ENCODE measurements around the gene LILRA5. TPM values are rescaled to one million over a fixed set of nuclear protein-coding genes. Genes with fewer than 3 reads are reported as not detected.
A peak's percentile ranks its signal among the peaks of the same experiment; 100 is the strongest.
"Not testable (repeated sequence)": the region's sequence is repeated elsewhere in the genome, so short reads cannot be mapped to it uniquely, and the experiment has no call there.

LILRA5 gene
- total RNA-seq: not detected

DNA sequence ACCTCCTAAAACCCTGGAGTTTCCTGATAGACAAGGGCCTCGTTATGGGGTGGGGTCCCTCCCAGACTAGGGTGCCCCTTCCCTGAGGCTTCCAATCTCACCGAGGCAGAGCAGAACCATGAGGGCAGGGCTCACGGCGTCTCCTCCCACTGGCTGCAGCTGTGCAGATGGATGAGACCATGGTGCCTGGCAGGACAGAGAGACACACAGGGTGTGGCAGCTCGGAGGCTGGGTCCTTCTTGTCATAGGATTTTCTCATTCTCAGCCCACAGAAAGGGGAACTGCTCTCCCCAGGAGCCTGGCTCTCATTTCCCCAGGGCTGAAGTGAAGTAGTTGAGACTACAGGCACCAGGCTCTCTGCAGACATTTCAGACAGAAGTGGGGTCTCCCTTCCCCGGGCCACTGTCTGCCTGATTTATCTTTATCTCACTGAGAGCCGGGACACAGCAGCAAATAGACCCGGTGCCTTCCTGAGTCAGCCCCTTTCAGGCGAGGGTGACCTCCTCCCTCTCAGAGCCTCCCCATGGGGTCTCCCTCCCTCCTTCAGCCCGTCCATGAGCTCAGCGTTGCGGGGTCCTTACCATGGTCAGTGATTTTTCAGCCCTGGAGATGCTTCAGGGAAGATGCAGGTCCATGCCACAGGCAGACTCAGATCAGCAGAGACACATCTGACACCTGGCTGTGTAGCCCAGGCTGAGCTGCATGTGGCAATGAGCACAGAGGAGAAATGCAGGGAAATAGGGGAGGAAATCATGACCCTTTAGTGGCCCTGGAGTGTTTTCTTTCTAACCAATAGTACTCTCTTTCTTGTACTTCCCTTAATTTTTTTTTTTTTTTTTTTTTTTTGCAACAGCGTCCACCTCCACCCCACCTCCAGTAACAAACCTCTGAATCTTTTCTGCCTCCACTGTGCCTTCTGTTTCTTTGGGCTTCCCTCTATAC is at the start of gene LILRA5:
TSS of gene LILRA5 (minus strand) at position 731 of the 942 bp plus-strand sequence. CDS start at position 584, 147 bp downstream.
- ChIA-PET CTCF (no interaction called here), POLR2A (no interaction called here)
- Mint-ChIP-seq H3K27ac (no peak within 1 kb of the TSS), H3K9me3 (no peaks in the 10 kb centered on the region), H3K4me3 (no peak within 1 kb of the TSS), H3K27me3 (peaks cover 23% of the 10 kb centered on the region), H3K36me3 (ENCODE audit: low read depth) (no peaks in the 10 kb centered on the region), H3K4me1 (peaks cover 6% of the 10 kb centered on the region)
- no peak for DNase-seq

DNA sequence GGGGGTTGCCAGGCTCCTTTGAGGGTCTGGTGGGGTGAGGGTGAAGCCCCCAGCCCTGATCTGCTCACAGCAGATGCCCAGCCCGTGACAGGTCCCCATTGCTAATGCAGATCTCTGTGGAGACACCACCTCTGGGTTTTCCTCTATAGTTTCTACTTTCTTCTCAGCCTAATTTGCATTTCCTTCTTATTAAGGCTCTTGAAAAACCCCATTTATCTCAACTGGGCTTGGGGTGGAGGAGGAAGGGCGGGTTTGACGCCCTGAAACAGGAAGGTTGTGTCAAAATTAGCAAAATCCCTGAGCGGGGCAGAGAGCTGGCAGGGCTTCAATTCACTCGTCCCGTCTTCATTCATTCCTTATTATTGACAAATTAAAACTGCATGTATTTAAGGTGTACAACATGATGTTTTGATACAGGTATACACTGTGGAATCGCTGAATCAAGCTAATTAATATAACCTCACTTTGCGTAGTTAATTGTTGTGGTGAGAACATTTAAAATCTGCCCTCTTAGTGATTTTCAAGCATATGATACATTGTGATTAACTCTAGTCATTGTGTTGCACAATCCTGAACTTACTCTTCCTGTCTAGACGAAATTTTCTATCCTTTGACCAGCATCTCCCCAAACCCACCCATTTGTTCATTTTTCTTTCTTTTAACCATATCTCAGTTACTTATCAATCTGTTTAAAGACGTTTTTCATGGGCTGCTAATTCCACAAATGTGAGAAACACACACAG is 48.9 kb upstream of the LILRA5 start:
- CTCF ChIA-PET, POLR2A ChIA-PET, H3K9me3 Mint-ChIP-seq, H3K27me3 Mint-ChIP-seq, DNase-seq: not testable (repeated sequence)
- Mint-ChIP-seq H3K4me3 (peak overlapping the region; percentile 91), H3K4me1 (peaks cover 54% of the 10 kb centered on the region), H3K27ac (peak overlapping the region; percentile 93), H3K36me3 (ENCODE audit: low read depth) (peaks cover 32% of the 10 kb centered on the region)

DNA sequence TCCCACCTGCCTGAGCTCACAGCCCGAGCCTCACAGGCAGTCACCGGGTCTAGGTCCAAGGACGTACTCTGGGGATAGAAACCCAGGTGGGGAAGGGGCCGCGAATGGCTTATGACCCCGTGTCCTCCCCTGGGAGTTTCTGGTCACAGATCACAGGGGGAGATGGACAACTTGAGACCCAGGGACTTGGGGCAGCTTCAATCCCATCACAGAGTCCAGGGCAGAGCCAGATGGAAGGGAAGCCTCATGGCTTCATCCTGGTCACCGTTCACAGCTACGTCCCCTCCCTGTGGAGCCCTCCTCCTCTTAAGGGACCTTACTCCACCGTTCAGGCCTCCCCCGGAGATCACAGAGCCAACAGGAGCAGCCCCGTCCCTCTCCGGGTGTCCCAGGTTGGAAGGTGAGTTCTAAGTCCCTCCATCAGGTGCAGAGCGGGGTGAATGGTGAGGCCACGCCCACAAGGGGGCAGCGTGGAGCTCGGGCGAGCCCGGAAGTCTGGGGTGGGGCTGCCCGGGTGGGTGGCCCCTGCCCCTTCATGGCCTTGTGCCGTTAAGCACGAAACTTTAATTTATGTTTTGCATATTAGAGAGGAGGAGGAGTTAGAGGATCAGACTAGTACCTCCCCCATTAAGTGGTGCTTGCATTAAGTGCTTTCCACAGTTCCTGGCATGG is 46.3 kb upstream of the LILRA5 start:
- CTCF ChIA-PET, H3K27ac Mint-ChIP-seq, H3K9me3 Mint-ChIP-seq, H3K4me3 Mint-ChIP-seq, POLR2A ChIA-PET, H3K27me3 Mint-ChIP-seq: not testable (repeated sequence)
- DNase-seq: peak; percentile 72
- peaks cover 39% of the 10 kb centered on the region for H3K4me1 Mint-ChIP-seq
- H3K36me3 Mint-ChIP-seq (ENCODE audit: low read depth): peaks cover 26% of the 10 kb centered on the region

DNA sequence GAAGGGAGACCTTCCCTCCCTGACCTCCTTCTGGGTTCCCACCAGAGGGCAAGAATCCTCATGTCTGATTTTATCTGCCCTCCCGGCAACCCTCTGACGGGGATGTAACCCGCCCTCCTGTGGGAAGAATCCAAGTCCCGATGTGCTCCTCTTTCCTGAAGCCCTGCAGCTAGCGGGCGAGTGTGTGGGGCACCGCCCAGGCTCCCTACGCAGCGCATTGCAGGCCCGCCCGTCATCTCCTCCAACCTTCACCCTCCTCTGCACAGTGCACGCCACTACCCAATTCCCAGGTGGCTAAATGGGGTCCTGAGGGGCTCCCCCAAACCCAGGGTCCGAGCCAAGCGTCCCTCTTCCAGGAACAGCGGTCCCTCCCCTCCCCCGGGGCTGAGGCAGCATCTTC is 44.4 kb upstream of the LILRA5 start:
- Mint-ChIP-seq H3K4me3 (no peak overlapping the region), H3K9me3 (no peaks in the 10 kb centered on the region), H3K27me3 (peaks cover 3% of the 10 kb centered on the region), H3K27ac (no peak overlapping the region), H3K4me1 (peaks cover 24% of the 10 kb centered on the region), H3K36me3 (ENCODE audit: low read depth) (peaks cover 20% of the 10 kb centered on the region)
- ChIA-PET POLR2A (no interaction called here), CTCF (no interaction called here)
- DNase-seq: no peak

DNA sequence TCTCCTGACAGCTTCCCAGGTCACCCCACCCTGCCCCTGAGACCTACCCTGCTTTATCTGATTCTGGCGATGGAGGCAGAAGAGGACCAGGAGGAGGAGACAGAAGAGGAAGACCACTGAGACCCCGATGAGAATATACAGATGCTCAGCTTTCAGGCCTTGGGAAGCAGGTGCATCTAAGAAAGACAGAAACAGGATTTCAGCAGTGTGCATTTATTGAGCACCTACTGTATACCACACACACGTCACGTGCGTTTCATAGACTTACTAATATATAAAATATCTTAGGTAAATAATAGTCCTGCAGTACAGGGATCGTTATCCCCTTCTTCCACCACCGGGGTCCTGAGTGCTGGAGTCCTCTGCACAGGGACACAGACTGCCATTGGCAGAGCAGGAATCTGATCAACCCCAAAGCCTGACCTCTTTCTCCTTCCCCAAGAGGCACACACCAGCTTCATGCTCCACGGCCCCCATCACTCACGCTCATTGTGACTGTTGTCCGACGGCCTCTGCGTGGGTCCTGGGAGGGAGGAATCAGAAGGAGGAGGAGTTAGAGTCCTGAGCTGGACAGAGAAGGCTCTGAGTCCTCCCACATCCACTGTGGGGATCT is 43.6 kb upstream of the LILRA5 start:
- Mint-ChIP-seq H3K4me1 (peaks cover 16% of the 10 kb centered on the region), H3K27me3 (peaks cover 7% of the 10 kb centered on the region), H3K9me3 (no peaks in the 10 kb centered on the region), H3K27ac (no peak overlapping the region), H3K4me3 (no peak overlapping the region), H3K36me3 (ENCODE audit: low read depth) (peaks cover 16% of the 10 kb centered on the region)
- POLR2A ChIA-PET: no interaction called here
- no peak for DNase-seq
- CTCF ChIA-PET: no interaction called here

DNA sequence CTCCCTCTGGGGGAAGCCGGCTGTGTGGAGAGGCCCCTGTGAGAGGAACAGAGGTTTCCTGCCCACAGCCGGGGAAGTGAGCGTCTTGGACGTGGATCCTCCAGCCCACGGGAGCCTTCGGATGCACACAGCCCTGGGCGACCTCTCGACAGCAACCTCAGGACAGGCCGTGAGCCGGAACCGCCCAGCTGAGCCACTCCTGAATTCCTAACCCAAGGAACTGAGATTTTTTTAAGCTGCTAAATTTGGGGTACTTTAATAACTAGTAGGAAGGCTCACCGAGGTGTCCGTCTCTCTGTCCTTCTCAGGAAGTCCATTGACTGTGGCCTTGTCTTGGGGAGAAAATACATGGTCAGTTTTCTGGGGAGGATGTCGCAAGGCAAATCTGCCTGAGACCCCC is 42.7 kb upstream of the LILRA5 start:
- Mint-ChIP-seq H3K36me3 (ENCODE audit: low read depth) (peaks cover 8% of the 10 kb centered on the region), H3K9me3 (no peaks in the 10 kb centered on the region), H3K27me3 (peaks cover 12% of the 10 kb centered on the region), H3K4me1 (peaks cover 7% of the 10 kb centered on the region), H3K27ac (no peak overlapping the region), H3K4me3 (no peak overlapping the region)
- no peak for DNase-seq
- CTCF ChIA-PET: interaction anchor here (1.3 kb wide), 1 partner anchor 23 kb away, joined by 3 read pairs; no protein-coding TSS in a partner anchor
- POLR2A ChIA-PET: no interaction called here

DNA sequence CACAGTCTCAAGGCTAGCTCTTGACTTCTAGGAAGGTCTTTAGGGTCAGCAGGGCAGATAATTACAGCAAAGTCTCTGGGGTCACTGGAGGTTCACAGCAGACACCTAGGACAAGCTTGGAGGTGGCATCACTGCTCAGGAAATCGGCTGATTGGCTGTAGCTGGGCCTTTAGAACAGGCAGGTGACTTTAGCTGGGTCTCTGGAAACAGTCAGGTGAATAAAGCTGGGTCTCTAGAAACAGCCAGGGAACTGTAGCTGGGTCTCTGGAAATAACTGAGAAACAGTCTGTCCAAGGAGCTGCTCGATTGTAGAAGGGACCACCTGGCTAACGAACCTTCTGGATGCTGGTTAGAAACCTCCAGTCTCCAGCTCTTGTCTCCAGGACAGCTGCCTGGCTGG is 41.8 kb upstream of the LILRA5 start:
- Mint-ChIP-seq H3K4me1 (peaks cover 1% of the 10 kb centered on the region), H3K9me3 (no peaks in the 10 kb centered on the region), H3K27me3 (peaks cover 12% of the 10 kb centered on the region), H3K4me3 (no peak overlapping the region), H3K27ac (no peak overlapping the region), H3K36me3 (ENCODE audit: low read depth) (peaks cover 6% of the 10 kb centered on the region)
- DNase-seq: no peak
- ChIA-PET POLR2A (no interaction called here), CTCF (interaction anchor here (0.6 to 1.3 kb wide), 3 partner anchors 22 to 240 kb away, joined by 3 read pairs; no protein-coding TSS in a partner anchor)

DNA sequence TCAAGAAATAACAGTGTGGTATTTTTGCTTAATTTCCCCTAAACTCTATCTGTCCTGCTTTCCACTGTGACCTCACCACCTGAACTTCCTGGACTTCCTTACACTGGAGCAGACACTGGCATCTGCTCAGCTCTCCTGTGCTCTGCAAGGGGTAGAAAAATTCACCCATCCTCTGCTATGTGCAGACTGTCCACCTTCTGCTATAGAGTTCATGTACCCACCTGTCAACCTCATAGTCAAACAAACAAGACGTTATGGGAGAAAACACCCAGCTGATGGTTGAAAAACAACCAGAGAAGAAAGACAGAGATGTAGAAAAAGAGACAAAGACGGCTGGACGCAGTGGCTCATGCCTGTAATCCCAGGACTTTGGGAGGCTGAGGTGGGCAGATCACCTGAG is 39.6 kb upstream of the LILRA5 start:
- DNase-seq: no peak
- Mint-ChIP-seq H3K36me3 (ENCODE audit: low read depth) (peaks cover 6% of the 10 kb centered on the region), H3K27ac (no peak overlapping the region), H3K27me3 (peaks cover 25% of the 10 kb centered on the region), H3K4me3 (no peak overlapping the region), H3K4me1 (peaks cover 1% of the 10 kb centered on the region), H3K9me3 (no peaks in the 10 kb centered on the region)
- ChIA-PET POLR2A (no interaction called here), CTCF (no interaction called here)

DNA sequence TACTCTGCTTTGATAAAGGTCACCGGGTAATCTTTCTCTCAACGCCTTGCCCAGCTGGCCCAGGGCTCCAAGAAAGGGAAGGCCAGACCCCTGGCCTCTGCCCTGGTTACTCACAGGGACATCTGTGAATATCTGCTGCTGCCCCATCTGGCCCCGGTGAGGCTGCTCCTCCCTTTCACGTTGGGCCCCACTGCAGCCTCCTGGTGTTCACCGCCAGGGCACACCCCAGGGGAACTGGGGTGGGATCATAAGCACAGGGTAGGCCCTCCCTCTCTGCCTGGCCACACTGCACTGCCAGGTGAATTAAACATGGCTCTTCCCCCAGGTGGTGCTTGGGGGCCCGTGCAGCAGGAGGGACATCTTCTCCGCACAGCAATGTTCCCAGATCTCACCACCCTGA is 39.1 kb upstream of the LILRA5 start:
- peaks cover 1% of the 10 kb centered on the region for H3K4me1 Mint-ChIP-seq
- CTCF ChIA-PET: no interaction called here
- no peak overlapping the region for H3K27ac Mint-ChIP-seq
- H3K36me3 Mint-ChIP-seq (ENCODE audit: low read depth): peaks cover 6% of the 10 kb centered on the region
- no peak for DNase-seq
- H3K27me3 Mint-ChIP-seq: peaks cover 30% of the 10 kb centered on the region
- POLR2A ChIA-PET: no interaction called here
- no peak overlapping the region for H3K4me3 Mint-ChIP-seq
- H3K9me3 Mint-ChIP-seq: no peaks in the 10 kb centered on the region

DNA sequence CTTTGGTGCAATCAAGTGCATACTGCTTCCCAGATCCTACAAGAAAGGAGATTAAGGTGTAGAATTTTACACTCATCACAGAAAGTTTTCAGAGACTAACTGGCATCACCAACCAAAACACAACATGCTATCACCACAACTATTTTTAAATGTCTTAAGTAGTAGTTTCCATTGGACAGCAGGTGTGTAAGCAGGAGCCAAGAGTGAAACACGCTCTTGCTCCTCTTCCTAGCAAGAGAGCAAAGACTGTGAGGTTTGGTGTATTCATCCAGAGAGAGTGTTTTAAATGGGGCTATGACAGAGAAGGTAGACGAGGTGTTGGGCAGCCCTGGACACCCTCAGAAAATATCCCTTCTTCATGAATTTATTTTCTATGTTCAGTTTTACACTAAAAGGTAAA is 38.5 kb upstream of the LILRA5 start:
- peaks cover 1% of the 10 kb centered on the region for H3K4me1 Mint-ChIP-seq
- DNase-seq: no peak
- H3K27me3 Mint-ChIP-seq: peaks cover 34% of the 10 kb centered on the region
- no peak overlapping the region for H3K27ac Mint-ChIP-seq
- ChIA-PET CTCF (no interaction called here), POLR2A (no interaction called here)
- peaks cover 6% of the 10 kb centered on the region for H3K36me3 Mint-ChIP-seq (ENCODE audit: low read depth)
- no peak overlapping the region for H3K4me3 Mint-ChIP-seq
- H3K9me3 Mint-ChIP-seq: no peaks in the 10 kb centered on the region

DNA sequence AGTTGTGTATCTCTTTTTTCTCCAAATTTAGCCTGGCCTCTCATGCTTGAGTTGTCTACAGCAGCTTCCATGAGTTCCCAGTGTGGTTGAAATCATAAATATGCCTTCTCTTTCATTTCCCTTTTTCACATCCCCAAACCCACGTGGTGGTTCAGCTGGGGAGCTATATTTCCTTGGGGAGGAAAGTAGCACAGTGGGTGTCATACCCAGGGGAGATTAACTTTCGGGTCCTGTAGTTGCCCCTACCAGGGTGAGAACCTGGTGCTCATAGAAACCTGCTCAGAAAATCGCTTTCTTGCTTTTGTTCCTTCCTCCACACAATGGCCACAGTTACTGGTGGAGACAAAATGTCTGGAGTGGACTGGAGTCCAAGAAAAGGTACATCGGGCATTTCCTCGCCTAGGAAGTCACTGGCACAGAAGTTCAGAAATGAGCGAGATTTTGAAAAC is 33.0 kb upstream of the LILRA5 start:
- Mint-ChIP-seq H3K4me1 (no peaks in the 10 kb centered on the region), H3K27ac (no peak overlapping the region), H3K27me3 (peaks cover 23% of the 10 kb centered on the region), H3K9me3 (no peaks in the 10 kb centered on the region), H3K4me3 (no peak overlapping the region), H3K36me3 (ENCODE audit: low read depth) (no peaks in the 10 kb centered on the region)
- CTCF ChIA-PET: interaction anchor here (0.6 kb wide), 1 partner anchor 14 kb away, joined by 3 read pairs; no protein-coding TSS in a partner anchor
- no peak for DNase-seq
- POLR2A ChIA-PET: no interaction called here

DNA sequence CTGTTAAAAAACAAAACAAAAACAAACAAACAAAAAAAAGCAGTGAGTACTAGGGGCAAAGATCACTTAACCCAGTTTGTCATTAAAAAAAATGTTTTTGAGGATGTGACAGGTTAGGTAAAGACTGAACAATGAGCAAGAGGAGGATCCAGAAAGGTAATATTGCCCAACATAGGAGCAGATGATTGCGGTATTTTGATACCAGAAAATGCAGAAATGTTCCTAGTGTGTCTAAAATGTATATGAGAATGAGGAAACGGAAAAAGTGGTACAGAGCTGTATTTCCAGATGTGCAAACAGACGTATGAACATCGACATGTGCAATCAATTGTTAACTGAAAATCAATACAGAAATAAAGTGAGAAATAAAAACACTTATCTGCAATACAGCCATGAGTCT is 30.9 kb upstream of the LILRA5 start:
- H3K27me3 Mint-ChIP-seq: peaks cover 29% of the 10 kb centered on the region
- ChIA-PET CTCF (interaction anchor here (0.6 to 1.2 kb wide), 2 partner anchors 76 to 154 kb away, joined by 3 read pairs; partner anchors contain the start of gene MBOAT7), POLR2A (no interaction called here)
- no peak for DNase-seq
- H3K27ac Mint-ChIP-seq: no peak overlapping the region
- H3K9me3 Mint-ChIP-seq: no peaks in the 10 kb centered on the region
- no peaks in the 10 kb centered on the region for H3K4me1 Mint-ChIP-seq
- no peaks in the 10 kb centered on the region for H3K36me3 Mint-ChIP-seq (ENCODE audit: low read depth)
- H3K4me3 Mint-ChIP-seq: no peak overlapping the region

All from activated CD4-positive, alpha-beta T cell treated with anti-CD3 and anti-CD28 coated beads, Interleukin-2, amount 10 ng/mL, durations not matched to agents 7 days and 5 days (primary cell).